Ishikawa (cell line): ENCODE measurements around the gene SUMO4.

Experiments used
- CEBPB ChIP-seq: IDR thresholded peaks from 2 replicates; pipeline ENCODE4 v1.6.1; 2012
- CREB1 ChIP-seq: IDR thresholded peaks from 2 replicates; pipeline ENCODE4 v1.6.1; 2012; ENCODE audit warnings: low read depth
- EGR1 ChIP-seq: IDR thresholded peaks from 2 replicates; pipeline ENCODE4 v1.6.1; 2012
- EP300 ChIP-seq: IDR thresholded peaks from 2 replicates; pipeline ENCODE4 v1.6.1; 2012; ENCODE audit warnings: borderline replicate concordance
- FOXM1 ChIP-seq: IDR thresholded peaks from 2 replicates; pipeline ENCODE4 v1.6.1; 2012; ENCODE audit warnings: low read depth, borderline replicate concordance
- MAX ChIP-seq: IDR thresholded peaks from 2 replicates; pipeline ENCODE4 v1.6.1; 2012
- NFIC ChIP-seq: IDR thresholded peaks from 2 replicates; pipeline ENCODE4 v1.6.1; 2012
- RAD21 ChIP-seq: IDR thresholded peaks from 2 replicates; pipeline ENCODE4 v1.6.1; 2012; ENCODE audit warnings: low read depth
- REST ChIP-seq: IDR thresholded peaks from 2 replicates; pipeline ENCODE4 v1.6.1; 2012; ENCODE audit warnings: low read depth, mild to moderate bottlenecking
- TAF1 ChIP-seq: IDR thresholded peaks from 2 replicates; pipeline ENCODE4 v1.6.1; 2012; ENCODE audit warnings: low read depth, mild to moderate bottlenecking
- TCF12 ChIP-seq: IDR thresholded peaks from 2 replicates; pipeline ENCODE4 v1.6.1; 2012; ENCODE audit warnings: low read depth
- TEAD4 ChIP-seq: IDR thresholded peaks from 2 replicates; pipeline ENCODE4 v1.6.1; 2012
- USF1 ChIP-seq: IDR thresholded peaks from 2 replicates; pipeline ENCODE4 v1.6.1; 2012
- YY1 ChIP-seq: IDR thresholded peaks from 2 replicates; pipeline ENCODE4 v1.6.1; 2012; ENCODE audit warnings: low read depth
- ZBTB7A ChIP-seq: IDR thresholded peaks from 2 replicates; pipeline ENCODE4 v1.6.1; 2012; ENCODE audit warnings: low read depth

Gene SUMO4

GRCh38 chr6:149403534-149403933 is 3.5 kb downstream of the SUMO4 start:
- TF ChIP-seq RAD21 (no peak), USF1 (no peak), CREB1 (no peak), CEBPB (no peak), TAF1 (no peak), TEAD4 (no peak), ZBTB7A (no peak), NFIC (no peak), YY1 (no peak), TCF12 (no peak), FOXM1 (no peak), EGR1 (no peak), EP300 (no peak), MAX (no peak), REST (no peak)

- TF ChIP-seq REST, result no peak
- no peak for TF ChIP-seq RAD21
- TF ChIP-seq CREB1, result no peak
- TF ChIP-seq NFIC, result no peak
- no peak for TF ChIP-seq CEBPB
- TF ChIP-seq TEAD4, result no peak
- TF ChIP-seq ZBTB7A, result no peak
- no peak for TF ChIP-seq TAF1
- no peak for TF ChIP-seq EP300
- no peak for TF ChIP-seq EGR1
- TF ChIP-seq FOXM1, result no peak
- no peak for TF ChIP-seq YY1
- no peak for TF ChIP-seq USF1
- TF ChIP-seq TCF12, result no peak
- no peak for TF ChIP-seq MAX
These were observed 6.0 kb downstream of the SUMO4 start for GRCh38 chr6:149405823-149406765.

GRCh38 chr6:149409617-149410016 is 9.6 kb downstream of the SUMO4 start:
- no peak for TF ChIP-seq CREB1
- TF ChIP-seq USF1, result no peak
- no peak for TF ChIP-seq NFIC
- no peak for TF ChIP-seq YY1
- no peak for TF ChIP-seq REST
- no peak for TF ChIP-seq EP300
- no peak for TF ChIP-seq CEBPB
- no peak for TF ChIP-seq TCF12
- TF ChIP-seq ZBTB7A, result no peak
- no peak for TF ChIP-seq TAF1
- no peak for TF ChIP-seq RAD21
- TF ChIP-seq EGR1, result no peak
- TF ChIP-seq TEAD4, result no peak
- TF ChIP-seq FOXM1, result no peak
- no peak for TF ChIP-seq MAX
